Right lobe of liver (tissue), 4 donors: ENCODE data around the gene TBC1D23.

Source experiments
- POLR2A ChIP-seq: fragments of 450-650 bp; IDR thresholded peaks from one replicate; pipeline ENCODE4 v1.6.1; 2017; ENCODE audit warnings: antibody characterized with exemption, mild to moderate bottlenecking
- TF ChIP-seq, protein P1 (sequence below), 4 donors: fragments of 200-600 bp in 3 of 4; fragments of 450-650 bp in 1 of 4; IDR thresholded peaks; one replicate each; pipeline versions ENCODE4 v1.5.1 to v1.8.0; 2016 to 2022; ENCODE audit warnings: antibody characterized with exemption in 4 of 4, mild to moderate bottlenecking in 2 of 4
- donor health status: DM: no; HTN: no; CAD: no.
- donor health status: DM: no; HTN: no; CAD: no.
- donor health status: DM: no; HTN: yes; CAD: no.

DNA sequence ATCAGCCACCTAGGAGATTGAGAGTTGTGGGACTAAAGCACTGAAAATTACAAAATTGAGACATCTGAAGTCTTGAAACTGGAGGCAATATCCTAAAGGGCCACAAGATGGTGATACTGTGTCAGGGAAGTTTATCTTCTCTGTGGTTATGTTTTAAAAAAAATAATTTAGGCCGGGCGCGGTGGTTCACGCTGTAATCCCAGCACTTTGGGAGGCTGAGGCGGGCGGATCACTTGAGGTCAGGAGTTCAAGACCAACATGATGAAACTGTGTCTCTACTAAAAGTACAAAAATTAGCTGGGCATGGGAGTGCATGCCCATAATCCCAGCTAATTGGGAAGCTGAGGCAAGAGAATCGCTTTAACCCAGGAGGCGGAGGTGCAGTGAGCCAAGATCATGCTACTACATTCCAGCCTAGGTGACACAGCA lies 55.9 kb downstream of the TBC1D23 start:
- TF ChIP-seq, protein P1, sequence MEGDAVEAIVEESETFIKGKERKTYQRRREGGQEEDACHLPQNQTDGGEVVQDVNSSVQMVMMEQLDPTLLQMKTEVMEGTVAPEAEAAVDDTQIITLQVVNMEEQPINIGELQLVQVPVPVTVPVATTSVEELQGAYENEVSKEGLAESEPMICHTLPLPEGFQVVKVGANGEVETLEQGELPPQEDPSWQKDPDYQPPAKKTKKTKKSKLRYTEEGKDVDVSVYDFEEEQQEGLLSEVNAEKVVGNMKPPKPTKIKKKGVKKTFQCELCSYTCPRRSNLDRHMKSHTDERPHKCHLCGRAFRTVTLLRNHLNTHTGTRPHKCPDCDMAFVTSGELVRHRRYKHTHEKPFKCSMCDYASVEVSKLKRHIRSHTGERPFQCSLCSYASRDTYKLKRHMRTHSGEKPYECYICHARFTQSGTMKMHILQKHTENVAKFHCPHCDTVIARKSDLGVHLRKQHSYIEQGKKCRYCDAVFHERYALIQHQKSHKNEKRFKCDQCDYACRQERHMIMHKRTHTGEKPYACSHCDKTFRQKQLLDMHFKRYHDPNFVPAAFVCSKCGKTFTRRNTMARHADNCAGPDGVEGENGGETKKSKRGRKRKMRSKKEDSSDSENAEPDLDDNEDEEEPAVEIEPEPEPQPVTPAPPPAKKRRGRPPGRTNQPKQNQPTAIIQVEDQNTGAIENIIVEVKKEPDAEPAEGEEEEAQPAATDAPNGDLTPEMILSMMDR (IDR thresholded peaks at IDR 0.05): peak; percentile 77 to 86 (median 79)
- TF ChIP-seq POLR2A: no peak
